ENCODE measurements around the gene STAT6. TPM values are rescaled to one million over a fixed set of nuclear protein-coding genes. Genes with fewer than 3 reads are reported as not detected.

The STAT6 gene
- total and polyA plus RNA-seq, 2 donors (not counting 1 experiment from before 2014, with no cell fraction given): 544 to 736 TPM

GRCh38 chr12:57126061-57126460 lies 14.9 kb upstream of the STAT6 start:
- Histone ChIP-seq H4K20me1 (ENCODE audit: control insufficient read depth, insufficient read depth, low read length, poor library complexity, severe bottlenecking) (no peaks in the 10 kb centered on the region), H3K27me3 (replicated peaks in 1 of 4; ENCODE audit: control extremely low read depth in 1 of 4, control insufficient read depth in 3 of 4, insufficient read depth in 4 of 4, low read length in 3 of 4) (peaks cover 0 to 13% (median 3%) of the 10 kb centered on the region in 4 experiments), H2AFZ (ENCODE audit: insufficient read depth, low read depth, low read length, poor library complexity, severe bottlenecking) (no peak overlapping the region), H3K4me2 (replicated peaks; ENCODE audit: low read depth, low read length, poor library complexity, severe bottlenecking) (no peak overlapping the region), H3K79me2 (ENCODE audit: control insufficient read depth, insufficient read depth, low read length) (no peaks in the 10 kb centered on the region), H3K36me3 (replicated peaks in 1 of 2; ENCODE audit: control extremely low read depth in 1 of 2, control insufficient read depth in 1 of 2, extremely low read depth in 1 of 2, insufficient read depth in 2 of 2, low read length in 1 of 2) (no peaks in the 10 kb centered on the region), H3K9me3 (ENCODE audit: control extremely low read depth in 1 of 3, control insufficient read depth in 2 of 3, insufficient read depth in 1 of 3, low read length in 2 of 3) (peaks cover 0 to 2% (median 0%) of the 10 kb centered on the region in 3 donors), H3K4me3 (ENCODE audit: control extremely low read depth in 1 of 5, extremely low read depth in 1 of 5, insufficient read depth in 1 of 5, low read depth in 2 of 5, low read length in 4 of 5) (no peak overlapping the region), H3K4me1 (ENCODE audit: control insufficient read depth in 2 of 2, insufficient read depth in 2 of 2, low read length in 2 of 2) (peaks cover 11 to 21% of the 10 kb centered on the region in 2 donors), H3K27ac (ENCODE audit: low read length in 2 of 2) (no peak overlapping the region), H3K9ac (ENCODE audit: low read length) (no peak overlapping the region)
- intact Hi-C loops (cut with micrococcal nuclease): loop anchor here (5.0 kb wide), 1 partner anchor 369 kb away; no protein-coding TSS in a partner anchor
- ChIA-PET POLR2A (interaction anchor here (1.0 kb wide), 1 partner anchor 53 kb away, joined by 4 read pairs; no protein-coding TSS in a partner anchor), CTCF (interaction anchor here (1.4 to 8.1 kb wide), 10 partner anchors 10 to 116 kb away, joined by 3 to 108 read pairs (median 36); partner anchors contain the start of gene STAT6)
- peak overlapping the region; percentile 37 for H3K4me3 Mint-ChIP-seq
- TF ChIP-seq CTCF (IDR thresholded peaks at IDR 0.05) (no peak), EZH2 (IDR thresholded peaks at IDR 0.05; ENCODE audit: borderline replicate concordance, insufficient read depth, low read depth, low read length, poor library complexity, severe bottlenecking) (no peak)
- H3K27me3 Mint-ChIP-seq: peaks cover 10% of the 10 kb centered on the region
- ATAC-seq (ENCODE audit: low read depth) (no peak), DNase-seq (no peak)
- WGBS (ENCODE audit: insufficient coverage): 95% methylated on average over 8 of the region's 11 CpGs
- no peaks in the 10 kb centered on the region for H3K9me3 Mint-ChIP-seq (ENCODE audit: insufficient read depth)
- H3K4me1 Mint-ChIP-seq: peaks cover 12% of the 10 kb centered on the region
- H3K27ac Mint-ChIP-seq: no peak overlapping the region

- Histone ChIP-seq H3K9ac (ENCODE audit: low read length) (no peak overlapping the region), H3K36me3 (replicated peaks in 1 of 2; ENCODE audit: control extremely low read depth in 1 of 2, control insufficient read depth in 1 of 2, extremely low read depth in 1 of 2, insufficient read depth in 2 of 2, low read length in 1 of 2) (no peaks in the 10 kb centered on the region), H4K20me1 (ENCODE audit: control insufficient read depth, insufficient read depth, low read length, poor library complexity, severe bottlenecking) (no peaks in the 10 kb centered on the region), H3K4me2 (replicated peaks; ENCODE audit: low read depth, low read length, poor library complexity, severe bottlenecking) (no peak overlapping the region), H3K4me3 (ENCODE audit: control extremely low read depth in 1 of 5, extremely low read depth in 1 of 5, insufficient read depth in 1 of 5, low read depth in 2 of 5, low read length in 4 of 5) (no peak overlapping the region), H3K9me3 (ENCODE audit: control extremely low read depth in 1 of 3, control insufficient read depth in 2 of 3, insufficient read depth in 1 of 3, low read length in 2 of 3) (peaks cover 0 to 2% (median 0%) of the 10 kb centered on the region in 3 donors), H3K79me2 (ENCODE audit: control insufficient read depth, insufficient read depth, low read length) (no peaks in the 10 kb centered on the region), H3K4me1 (ENCODE audit: control insufficient read depth in 2 of 2, insufficient read depth in 2 of 2, low read length in 2 of 2) (peaks cover 13 to 21% of the 10 kb centered on the region in 2 donors), H3K27me3 (replicated peaks in 1 of 4; ENCODE audit: control extremely low read depth in 1 of 4, control insufficient read depth in 3 of 4, insufficient read depth in 4 of 4, low read length in 3 of 4) (peaks cover 0 to 9% (median 1%) of the 10 kb centered on the region in 4 experiments), H3K27ac (ENCODE audit: low read length in 2 of 2) (no peak overlapping the region), H2AFZ (ENCODE audit: insufficient read depth, low read depth, low read length, poor library complexity, severe bottlenecking) (no peak overlapping the region)
- no peaks in the 10 kb centered on the region for H3K9me3 Mint-ChIP-seq (ENCODE audit: insufficient read depth)
- H3K27ac Mint-ChIP-seq: no peak overlapping the region
- ChIA-PET CTCF (interaction anchor here (0.5 to 8.1 kb wide), 35 partner anchors 9 to 610 kb away, joined by 3 to 108 read pairs (median 4); partner anchors contain the start of genes NEMP1, SHMT2 and STAT6), POLR2A (interaction anchor here (0.5 to 1.0 kb wide), 3 partner anchors 12 to 105 kb away, joined by 3 to 4 read pairs (median 3); partner anchors contain the start of gene SHMT2)
- intact Hi-C loops (cut with micrococcal nuclease): loop anchor here (1.0 to 2.0 kb wide), 2 partner anchors 48 to 59 kb away; no protein-coding TSS in a partner anchor
- peak overlapping the region; percentile 9 for H3K4me3 Mint-ChIP-seq
- ATAC-seq (ENCODE audit: low read depth) (peak; percentile 67), DNase-seq (peak; percentile 84)
- peaks cover 3% of the 10 kb centered on the region for H3K27me3 Mint-ChIP-seq
- TF ChIP-seq EZH2 (IDR thresholded peaks at IDR 0.05; ENCODE audit: borderline replicate concordance, insufficient read depth, low read depth, low read length, poor library complexity, severe bottlenecking): no peak
- TF ChIP-seq CTCF (IDR thresholded peaks at IDR 0.05): peak; percentile 96
- H3K4me1 Mint-ChIP-seq: peaks cover 7% of the 10 kb centered on the region
- WGBS (ENCODE audit: insufficient coverage): 16% methylated on average over 7 of the region's 10 CpGs
Observed at GRCh38 chr12:57124261-57124877, 13.2 kb upstream of the STAT6 start.

All from B cell (primary cell).